Gastrocnemius medialis (tissue), 4 donors: ENCODE measurements around the gene ATP6V0B.

Experiments used
- CTCF ChIP-seq, 5 experiments: fragments of 450-650 bp in 3 of 5; fragments of 200-600 bp in 2 of 5; sonication (generic) in 2 of 5; IDR thresholded peaks in 4 of 5; conservative IDR thresholded peaks in 1 of 5; 1 replicate in 4 of 5; 2 replicates in 1 of 5; pipeline ENCODE4 v1.5.1; 2016 to 2019; ENCODE audit warnings: antibody characterized with exemption in 5 of 5, mild to moderate bottlenecking in 3 of 5, moderate library complexity in 3 of 5
- POLR2A ChIP-seq, 2 donors: fragments of 450-650 bp; IDR thresholded peaks; one replicate each; pipeline ENCODE4 v1.6.1; 2017; ENCODE audit warnings: antibody characterized with exemption in 2 of 2, mild to moderate bottlenecking in 2 of 2, moderate library complexity in 2 of 2

GRCh38 chr1:43992232-43992995, 17.7 kb downstream of the ATP6V0B start:
- TF ChIP-seq CTCF (IDR thresholded peaks at IDR 0.05 in 4 of 5, conservative IDR thresholded peaks at IDR 0.05 in 1 of 5), result no peak
- no peak for TF ChIP-seq POLR2A (IDR thresholded peaks at IDR 0.05)
